GM21723 (cell line): ENCODE measurements around the gene MICB.
"Not testable (repeated sequence)": the region's sequence is repeated elsewhere in the genome, so short reads cannot be mapped to it uniquely, and the experiment has no call there.

Experiments
- ATAC-seq: cut with Tn5 transposase; IDR thresholded peaks from one replicate; pipeline ENCODE4 v1.9.1; 2021; ENCODE audit warnings: mild to moderate bottlenecking, moderate library complexity; ENCODE audit not compliant: unreplicated experiment

MICB gene

DNA sequence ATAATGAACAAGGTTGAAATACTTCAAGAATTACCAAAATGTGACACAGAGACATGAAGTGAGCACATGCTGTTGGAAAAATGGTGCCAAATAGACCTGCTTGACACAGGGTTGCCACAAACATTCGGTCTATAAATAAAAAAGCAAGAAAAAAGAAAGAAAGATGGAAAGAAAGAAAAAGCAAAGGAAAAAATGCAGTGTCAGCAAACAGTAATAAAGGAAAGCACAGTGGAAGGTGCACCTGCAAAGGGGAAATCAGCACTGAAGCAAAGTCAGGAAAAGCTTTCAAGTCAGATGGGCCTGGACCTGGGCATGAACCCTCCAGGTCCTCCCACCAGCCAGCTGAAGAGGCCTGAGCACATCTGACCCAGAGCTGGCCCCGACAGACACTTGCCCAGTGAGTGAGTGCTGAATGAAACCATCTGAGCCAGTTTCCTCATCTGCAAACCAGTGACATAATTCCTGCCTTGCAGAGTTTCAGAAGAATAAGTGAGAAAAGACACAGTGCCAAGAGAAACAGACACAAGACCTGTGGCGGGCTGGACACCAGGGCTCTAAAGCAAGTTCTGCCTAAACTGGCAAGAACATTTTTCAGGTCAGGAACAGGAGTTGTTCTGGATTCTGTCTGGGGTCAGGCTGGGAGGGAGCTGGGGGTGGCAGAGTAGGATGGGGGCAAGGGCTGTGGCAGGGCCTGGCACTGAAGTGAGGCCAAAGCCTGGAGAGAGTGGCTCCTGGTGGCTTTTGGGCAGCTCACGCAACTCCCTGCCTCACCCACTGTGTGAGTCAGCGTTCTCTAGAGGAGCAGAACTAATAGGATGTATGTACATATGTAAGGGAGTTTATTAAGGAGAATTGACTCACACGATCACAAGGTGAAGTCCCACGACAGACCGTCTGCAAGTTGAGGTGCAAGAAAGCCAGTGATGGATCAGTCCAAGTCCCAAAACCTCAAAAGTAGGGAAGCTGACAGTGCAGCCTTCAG is 23.9 kb upstream of the MICB start:
- no peak for ATAC-seq

- no peak for ATAC-seq
Observed at GRCh38 chr6:31474871-31475286, 23.1 kb upstream of the MICB start.

DNA sequence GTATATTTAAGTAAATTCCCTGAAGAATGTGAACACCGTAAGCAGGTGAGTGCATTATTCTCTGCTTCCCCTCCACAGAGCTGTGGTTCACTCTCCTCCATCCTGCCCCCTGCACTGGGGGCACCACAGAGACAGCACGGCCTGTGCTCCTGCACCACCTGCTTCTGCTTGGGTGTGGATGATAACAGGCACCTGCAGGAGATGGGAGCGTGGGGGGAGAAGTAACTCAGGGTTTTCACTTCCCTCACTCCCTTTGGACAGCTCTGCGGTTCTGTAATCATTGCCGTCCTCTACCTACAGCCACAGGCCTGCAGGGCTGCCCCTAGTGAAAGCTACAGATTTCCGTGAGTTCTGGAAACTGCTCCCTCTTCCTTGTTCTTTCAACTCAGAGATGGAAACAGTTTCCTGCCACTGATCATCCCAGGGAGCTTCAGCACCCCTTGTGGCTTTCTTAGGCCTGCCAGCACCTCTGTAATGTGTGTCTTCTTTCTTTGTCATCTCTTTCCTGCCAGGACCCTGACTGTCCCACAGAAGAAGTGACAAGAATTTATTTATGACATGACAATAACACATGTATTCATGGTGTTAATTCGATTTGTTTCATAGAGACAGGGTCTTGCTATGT is 21.3 kb upstream of the MICB start:
- no peak for ATAC-seq

- ATAC-seq = no peak
Observed at GRCh38 chr6:31477521-31477920, 20.4 kb upstream of the MICB start.

DNA sequence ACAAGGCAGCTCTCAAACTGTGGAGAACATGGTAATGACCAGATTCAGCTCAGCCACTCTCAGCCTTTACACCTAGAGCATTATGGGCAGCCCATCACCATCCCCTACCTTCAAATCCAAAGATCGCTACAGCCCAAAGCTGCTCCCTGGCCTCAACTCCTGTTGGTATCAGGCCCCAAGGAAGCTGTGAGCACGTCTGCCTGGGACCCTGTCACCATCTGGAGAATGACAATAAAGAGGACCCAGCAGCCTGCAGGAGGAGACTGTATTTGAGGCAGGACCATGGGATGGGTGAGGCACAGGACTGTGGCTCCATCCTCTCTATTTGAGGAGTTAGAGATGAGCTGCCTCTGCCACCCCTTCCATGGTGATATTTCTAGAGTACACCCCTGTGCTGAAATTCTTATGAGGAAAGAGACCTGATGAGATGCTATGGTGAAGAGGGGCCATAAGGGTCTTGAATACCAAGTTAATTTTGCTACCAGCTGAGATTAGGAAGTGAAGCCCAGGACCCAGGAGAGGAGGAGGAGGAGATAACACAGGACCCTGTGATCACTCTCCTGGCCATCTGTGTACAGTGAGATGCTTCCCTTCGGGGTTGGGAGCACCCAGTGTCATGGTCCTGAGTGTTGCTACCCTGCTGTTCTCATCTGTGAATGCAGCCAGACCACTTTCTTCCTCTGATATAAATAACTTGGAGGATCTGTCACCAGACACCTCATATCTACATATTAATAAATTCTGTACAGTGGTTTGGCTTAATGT is 19.6 kb upstream of the MICB start:
- ATAC-seq = no peak

- ATAC-seq = no peak
Observed at GRCh38 chr6:31479151-31479932, 18.6 kb upstream of the MICB start.

DNA sequence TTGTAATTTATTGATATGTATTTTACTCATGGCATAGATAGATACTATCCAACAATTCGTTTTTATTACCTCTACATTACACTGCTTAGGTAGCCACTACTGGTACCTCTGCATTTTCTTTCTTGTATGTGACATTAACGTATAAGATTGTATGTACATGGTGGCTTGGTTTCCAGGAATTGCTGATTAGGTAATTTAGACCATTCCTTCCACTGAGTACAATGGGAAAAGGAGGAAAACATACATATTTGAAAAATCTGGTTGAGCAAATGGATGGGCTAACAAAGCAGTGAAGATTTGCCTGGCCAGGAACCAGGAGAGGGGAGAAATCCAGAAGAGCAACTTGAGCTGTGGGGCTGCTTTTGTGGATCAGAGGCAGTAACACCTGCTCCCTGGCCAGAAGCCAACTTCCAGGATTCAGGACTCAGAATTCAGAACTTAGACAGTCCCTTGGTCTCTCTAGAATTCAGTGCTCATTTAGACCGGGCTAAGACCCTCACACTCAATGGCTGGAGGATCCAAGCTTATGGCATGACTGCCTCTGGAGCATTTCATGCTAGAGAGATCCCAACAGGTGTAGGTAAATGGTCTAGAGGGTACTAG is 17.9 kb upstream of the MICB start:
- no peak for ATAC-seq

- no peak for ATAC-seq
Observed at GRCh38 chr6:31480574-31480973, 17.4 kb upstream of the MICB start.

DNA sequence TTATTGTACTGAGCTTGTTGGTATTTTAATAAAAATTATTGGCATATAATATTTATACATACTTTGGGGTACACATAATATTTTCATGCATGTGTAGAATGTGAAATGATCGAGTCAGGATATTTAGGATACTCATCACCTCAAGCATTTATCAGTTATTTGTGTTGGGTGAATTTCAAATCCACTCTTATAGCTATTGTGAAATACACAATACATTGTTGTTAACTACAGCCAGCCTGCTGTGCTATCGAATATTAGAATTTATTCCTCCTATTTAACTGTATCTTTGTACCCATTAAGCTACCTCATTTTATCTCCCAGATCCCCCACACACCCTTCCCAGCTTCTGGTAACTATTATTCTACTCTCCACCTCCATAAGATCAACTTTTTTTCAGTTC is 14.6 kb upstream of the MICB start:
- ATAC-seq = no peak

GRCh38 chr6:31485055-31485454 is 12.9 kb upstream of the MICB start:
- ATAC-seq = no peak

GRCh38 chr6:31486065-31486837 is 11.7 kb upstream of the MICB start:
- not testable (repeated sequence) for ATAC-seq

DNA sequence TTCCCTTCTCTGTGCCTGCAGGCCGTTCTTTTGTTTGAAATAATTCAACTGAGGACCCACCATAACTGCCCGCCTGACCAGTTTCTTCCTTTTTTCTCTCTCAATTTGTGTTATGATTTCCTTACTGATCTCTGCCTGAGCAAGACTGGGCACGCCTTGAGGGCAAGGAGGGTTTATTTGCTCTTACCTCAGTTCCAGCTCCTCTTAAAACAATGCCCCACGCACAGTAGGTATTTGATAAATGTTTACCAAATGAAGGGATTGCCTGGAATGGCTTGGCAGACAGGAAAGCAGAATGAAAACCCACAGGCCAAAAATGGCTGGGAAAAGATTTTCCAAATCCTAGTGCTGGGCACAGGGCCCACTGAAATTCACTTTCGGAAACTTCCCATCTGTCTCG is 10.3 kb upstream of the MICB start:
- ATAC-seq = not testable (repeated sequence)

DNA sequence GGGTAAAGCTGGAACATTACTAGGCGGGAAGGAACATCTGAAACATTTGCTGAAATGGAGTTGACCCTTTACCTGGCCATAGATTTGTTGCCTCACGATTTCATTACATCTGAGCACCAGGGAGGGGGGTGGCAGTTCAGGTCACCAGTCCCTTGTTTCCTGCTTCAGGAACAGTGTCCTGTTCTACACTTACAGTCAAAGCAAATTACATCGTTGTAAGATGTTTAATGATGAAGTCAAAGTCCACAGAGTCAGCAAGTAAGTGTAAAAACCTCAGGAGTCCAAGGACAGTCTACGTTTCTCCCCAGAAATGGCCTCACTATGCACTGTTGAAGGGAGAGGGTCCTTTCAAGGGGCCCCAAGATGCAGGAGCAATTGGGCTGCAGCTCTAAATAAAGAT is 8.9 kb upstream of the MICB start:
- ATAC-seq = no peak

DNA sequence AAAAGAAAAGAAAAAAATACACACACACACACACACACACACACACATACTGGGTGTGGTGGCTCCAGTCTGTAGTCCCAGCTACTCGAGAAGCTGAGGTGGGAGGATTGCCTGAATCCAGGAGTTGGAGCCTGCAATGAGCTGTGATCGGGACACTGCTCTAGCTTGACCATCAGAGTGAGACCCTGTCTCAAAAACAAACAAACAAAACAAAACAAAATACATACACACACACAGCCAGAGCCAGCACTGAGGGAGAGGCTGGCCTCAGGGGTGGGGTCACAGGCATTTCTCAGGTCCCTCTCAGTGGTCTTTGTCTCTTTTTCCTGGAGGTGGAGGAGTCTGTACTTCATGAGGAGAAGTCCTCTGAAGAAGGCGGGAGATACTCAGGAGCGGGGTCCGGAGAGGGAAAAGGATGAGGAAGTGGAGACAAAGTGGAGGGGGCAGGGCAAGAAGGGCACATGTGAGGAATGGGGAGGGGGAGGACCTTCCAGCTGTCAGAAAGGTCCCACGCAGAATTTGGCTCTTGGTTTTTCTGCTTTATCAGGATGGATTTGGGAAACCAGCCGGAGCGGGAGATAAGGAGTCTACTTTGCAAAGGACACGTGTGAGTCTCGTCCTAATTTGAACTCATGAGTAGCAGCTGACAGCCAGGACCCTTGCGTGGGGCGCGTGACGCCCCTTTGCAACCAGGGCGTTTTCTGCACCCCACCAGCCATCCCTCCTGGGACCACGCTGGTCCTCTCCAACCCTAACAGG is 7.7 kb upstream of the MICB start:
- ATAC-seq = no peak

GRCh38 chr6:31493550-31493874 is 4.4 kb upstream of the MICB start:
- ATAC-seq = not testable (repeated sequence)

- ATAC-seq = peak; percentile 47
Observed at GRCh38 chr6:31493875-31494694, 3.9 kb upstream of the MICB start.

DNA sequence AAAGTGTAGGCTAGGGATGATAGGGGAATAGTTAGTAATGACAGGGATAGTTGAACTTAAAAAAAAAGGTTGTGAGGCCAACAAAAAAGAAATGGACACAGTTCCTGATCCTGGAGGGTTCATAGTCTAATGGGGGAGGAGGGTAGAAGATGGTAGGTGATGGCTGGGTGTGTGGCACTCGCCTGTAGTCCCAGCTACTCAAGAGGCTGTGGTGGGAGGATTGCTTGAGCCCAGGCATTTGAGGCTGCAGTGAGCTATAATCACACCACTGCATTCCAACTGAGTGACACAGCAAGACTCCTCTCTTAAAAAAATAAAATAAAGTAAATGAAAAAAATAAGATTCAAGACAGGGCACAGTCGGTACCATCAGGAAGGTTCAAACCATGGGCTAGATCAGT is 2.4 kb upstream of the MICB start:
- ATAC-seq = no peak

GRCh38 chr6:31496826-31497225 is 1.1 kb upstream of the MICB start:
- not testable (repeated sequence) for ATAC-seq
